Peyer's patch (tissue), 4 donors: Measurements from ENCODE around the gene SLC25A13. TPM values are rescaled to one million over a fixed set of nuclear protein-coding genes. Genes with fewer than 3 reads are reported as not detected.

Experiments
- DNase-seq, 3 donors: peaks; one replicate each; pipeline ENCODE4 v3.0.0-alpha.2; 2017 to 2019
- H3K27ac ChIP-seq, 4 donors: fragments of 200-600 bp; sonication (generic); one replicate each; pipeline ENCODE4 v1.5.1; 2016 to 2019
- H3K27me3 ChIP-seq, 2 donors: fragments of 200-600 bp; sonication (generic); one replicate each; pipeline ENCODE4 v1.5.1; 2019
- H3K36me3 ChIP-seq, 3 donors: fragments of 200-600 bp; sonication (generic); one replicate each; pipeline ENCODE4 v1.5.1; 2016 to 2019
- H3K4me1 ChIP-seq, 4 donors: fragments of 200-600 bp; sonication (generic); one replicate each; pipeline ENCODE4 v1.5.1; 2016 to 2019
- H3K4me3 ChIP-seq, 4 donors: fragments of 200-600 bp; sonication (generic); 1 replicate in 3 of 4; 2 replicates in 1 of 4; pipeline ENCODE4 v1.5.1; 2016 to 2019; ENCODE audit warnings: mild to moderate bottlenecking in 1 of 4
- H3K9me3 ChIP-seq, 4 donors: fragments of 200-600 bp; sonication (generic); one replicate each; pipeline ENCODE4 v1.5.1; 2016 to 2019; ENCODE audit warnings: mild to moderate bottlenecking in 1 of 4
- POLR2A ChIP-seq, 2 donors: fragments of 450-650 bp; IDR thresholded peaks; one replicate each; pipeline ENCODE4 v1.5.1; 2017; ENCODE audit warnings: antibody characterized with exemption in 2 of 2, mild to moderate bottlenecking in 2 of 2, moderate library complexity in 2 of 2
- total RNA-seq, 4 donors: library from RNA; depleted of rRNA; stranded (reverse); fragments of >200 nt; gene quantifications; one replicate each; pipeline ENCODE4 v1.1.0, GENCODE V29; 2016
- TF ChIP-seq, protein P1 (sequence below), 6 experiments: fragments of 450-650 bp in 4 of 6; fragments of 200-600 bp in 2 of 6; sonication (generic) in 1 of 6; IDR thresholded peaks; one replicate each; pipeline ENCODE4 v1.5.1; 2017 to 2019; ENCODE audit warnings: antibody characterized with exemption in 6 of 6, mild to moderate bottlenecking in 3 of 6, moderate library complexity in 1 of 6

SLC25A13 gene
- total RNA-seq, 4 donors from 2014 or later = 16.5 to 87.8 (median 60.3) TPM

GRCh38 chr7:96314402-96315124 lies 7.3 kb downstream of the SLC25A13 start:
- Histone ChIP-seq H3K9me3 (no peaks in the 10 kb centered on the region), H3K27ac (no peak overlapping the region), H3K4me3 (no peak overlapping the region), H3K27me3 (no peaks in the 10 kb centered on the region), H3K4me1 (peaks cover 0 to 3% (median 0%) of the 10 kb centered on the region in 4 donors), H3K36me3 (no peaks in the 10 kb centered on the region)
- no peak for DNase-seq
- TF ChIP-seq POLR2A (IDR thresholded peaks at IDR 0.05) = no peak
- TF ChIP-seq, protein P1, sequence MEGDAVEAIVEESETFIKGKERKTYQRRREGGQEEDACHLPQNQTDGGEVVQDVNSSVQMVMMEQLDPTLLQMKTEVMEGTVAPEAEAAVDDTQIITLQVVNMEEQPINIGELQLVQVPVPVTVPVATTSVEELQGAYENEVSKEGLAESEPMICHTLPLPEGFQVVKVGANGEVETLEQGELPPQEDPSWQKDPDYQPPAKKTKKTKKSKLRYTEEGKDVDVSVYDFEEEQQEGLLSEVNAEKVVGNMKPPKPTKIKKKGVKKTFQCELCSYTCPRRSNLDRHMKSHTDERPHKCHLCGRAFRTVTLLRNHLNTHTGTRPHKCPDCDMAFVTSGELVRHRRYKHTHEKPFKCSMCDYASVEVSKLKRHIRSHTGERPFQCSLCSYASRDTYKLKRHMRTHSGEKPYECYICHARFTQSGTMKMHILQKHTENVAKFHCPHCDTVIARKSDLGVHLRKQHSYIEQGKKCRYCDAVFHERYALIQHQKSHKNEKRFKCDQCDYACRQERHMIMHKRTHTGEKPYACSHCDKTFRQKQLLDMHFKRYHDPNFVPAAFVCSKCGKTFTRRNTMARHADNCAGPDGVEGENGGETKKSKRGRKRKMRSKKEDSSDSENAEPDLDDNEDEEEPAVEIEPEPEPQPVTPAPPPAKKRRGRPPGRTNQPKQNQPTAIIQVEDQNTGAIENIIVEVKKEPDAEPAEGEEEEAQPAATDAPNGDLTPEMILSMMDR (IDR thresholded peaks at IDR 0.05) = no peak

GRCh38 chr7:96313940-96314339 lies 8.0 kb downstream of the SLC25A13 start:
- Histone ChIP-seq H3K27me3 (no peaks in the 10 kb centered on the region), H3K4me1 (peaks cover 0 to 4% (median 0%) of the 10 kb centered on the region in 4 donors), H3K27ac (no peak overlapping the region), H3K9me3 (no peaks in the 10 kb centered on the region), H3K4me3 (no peak overlapping the region), H3K36me3 (no peaks in the 10 kb centered on the region)
- no peak for DNase-seq
- no peak for TF ChIP-seq POLR2A (IDR thresholded peaks at IDR 0.05)
- TF ChIP-seq, protein P1 (IDR thresholded peaks at IDR 0.05) = no peak

GRCh38 chr7:96312502-96312901 lies 9.4 kb downstream of the SLC25A13 start:
- Histone ChIP-seq H3K9me3 (no peaks in the 10 kb centered on the region), H3K27ac (no peak overlapping the region), H3K36me3 (no peaks in the 10 kb centered on the region), H3K4me1 (peaks cover 0 to 4% (median 0%) of the 10 kb centered on the region in 4 donors), H3K27me3 (no peaks in the 10 kb centered on the region), H3K4me3 (no peak overlapping the region)
- DNase-seq = no peak
- TF ChIP-seq, protein P1 (IDR thresholded peaks at IDR 0.05) = no peak
- no peak for TF ChIP-seq POLR2A (IDR thresholded peaks at IDR 0.05)

GRCh38 chr7:96311967-96312366 lies 9.9 kb downstream of the SLC25A13 start:
- H3K4me1 ChIP-seq = peaks cover 0 to 4% (median 0%) of the 10 kb centered on the region in 4 donors
- TF ChIP-seq, protein P1 (IDR thresholded peaks at IDR 0.05) = no peak
- no peak for TF ChIP-seq POLR2A (IDR thresholded peaks at IDR 0.05)
- H3K9me3 ChIP-seq = no peaks in the 10 kb centered on the region
- no peaks in the 10 kb centered on the region for H3K36me3 ChIP-seq
- no peak overlapping the region for H3K27ac ChIP-seq
- H3K4me3 ChIP-seq = no peak overlapping the region
- no peak for DNase-seq
- no peaks in the 10 kb centered on the region for H3K27me3 ChIP-seq

DNA sequence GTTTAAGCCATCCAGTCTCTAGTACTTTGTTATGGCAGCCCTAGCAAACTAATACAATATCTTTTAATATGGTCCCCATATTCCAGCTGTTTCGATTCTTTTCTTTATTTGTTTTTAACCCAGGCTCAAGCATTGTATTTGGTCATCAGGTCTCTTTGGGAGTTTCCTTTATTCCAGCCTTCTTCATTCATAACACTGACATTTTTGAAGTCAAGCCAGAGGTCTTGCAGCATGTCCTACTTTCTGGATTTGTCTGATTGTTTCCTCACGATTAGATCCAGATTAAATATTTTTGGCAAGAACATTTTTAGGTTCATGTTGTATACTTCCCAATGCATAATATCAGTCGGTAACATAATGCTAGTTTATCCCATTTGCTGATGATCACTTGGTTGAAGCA lies 11.8 kb downstream of the SLC25A13 start:
- DNase-seq = no peak
- Histone ChIP-seq H3K4me1 (peaks cover 0 to 14% (median 0%) of the 10 kb centered on the region in 4 donors), H3K27ac (no peak overlapping the region), H3K9me3 (no peaks in the 10 kb centered on the region), H3K4me3 (no peak overlapping the region), H3K36me3 (no peaks in the 10 kb centered on the region), H3K27me3 (no peaks in the 10 kb centered on the region)
- TF ChIP-seq, protein P1 (IDR thresholded peaks at IDR 0.05) = no peak
- no peak for TF ChIP-seq POLR2A (IDR thresholded peaks at IDR 0.05)
